Hepatocyte (in vitro differentiated cells): Measurements from ENCODE around the gene WNT2B.

Experiments used
- EZH2 ChIP-seq: fragments of 200-600 bp; sonication (generic); IDR thresholded peaks from 2 replicates; pipeline ENCODE4 v1.6.1; 2016; ENCODE audit warnings: antibody characterized with exemption, mild to moderate bottlenecking, borderline replicate concordance
- TF ChIP-seq, protein P1 (sequence below): fragments of 200-600 bp; sonication (generic); IDR thresholded peaks from 2 replicates; pipeline ENCODE4 v1.5.1; 2016; ENCODE audit warnings: antibody characterized with exemption, mild to moderate bottlenecking; ENCODE audit not compliant: poor library complexity

DNA sequence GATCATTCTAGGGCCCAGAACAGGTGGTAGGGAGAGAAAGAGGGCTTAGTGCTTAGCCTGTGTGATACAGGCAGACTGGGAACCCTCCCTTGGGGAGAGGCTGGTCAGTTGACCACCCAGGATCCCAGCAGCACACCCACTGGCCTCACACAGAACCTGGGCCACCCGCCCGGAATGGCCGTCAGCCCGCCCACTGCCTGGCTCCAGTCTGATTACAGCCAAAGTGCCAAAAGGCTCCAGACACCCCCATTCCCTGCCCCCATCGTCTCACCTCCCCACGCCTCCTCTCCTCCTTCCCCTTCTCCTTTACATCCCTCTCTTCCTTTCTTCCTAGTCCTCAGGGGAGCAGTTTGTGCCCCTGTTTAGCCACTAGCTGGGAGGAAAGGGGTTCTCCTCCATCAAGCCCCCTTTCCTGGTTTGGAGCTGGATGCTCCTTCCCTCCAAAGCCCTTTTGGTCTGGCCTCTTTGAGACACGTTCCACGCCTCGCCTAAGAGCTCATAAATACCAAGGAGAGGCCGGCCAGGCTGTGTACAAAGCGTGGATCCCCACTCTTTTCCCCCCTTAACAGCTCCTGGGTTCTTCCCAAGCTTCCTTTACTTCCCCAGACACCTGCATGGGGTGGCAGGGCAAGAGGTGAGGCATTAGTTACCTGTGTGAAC, 4.6 kb upstream of the WNT2B start:
- TF ChIP-seq, protein P1, sequence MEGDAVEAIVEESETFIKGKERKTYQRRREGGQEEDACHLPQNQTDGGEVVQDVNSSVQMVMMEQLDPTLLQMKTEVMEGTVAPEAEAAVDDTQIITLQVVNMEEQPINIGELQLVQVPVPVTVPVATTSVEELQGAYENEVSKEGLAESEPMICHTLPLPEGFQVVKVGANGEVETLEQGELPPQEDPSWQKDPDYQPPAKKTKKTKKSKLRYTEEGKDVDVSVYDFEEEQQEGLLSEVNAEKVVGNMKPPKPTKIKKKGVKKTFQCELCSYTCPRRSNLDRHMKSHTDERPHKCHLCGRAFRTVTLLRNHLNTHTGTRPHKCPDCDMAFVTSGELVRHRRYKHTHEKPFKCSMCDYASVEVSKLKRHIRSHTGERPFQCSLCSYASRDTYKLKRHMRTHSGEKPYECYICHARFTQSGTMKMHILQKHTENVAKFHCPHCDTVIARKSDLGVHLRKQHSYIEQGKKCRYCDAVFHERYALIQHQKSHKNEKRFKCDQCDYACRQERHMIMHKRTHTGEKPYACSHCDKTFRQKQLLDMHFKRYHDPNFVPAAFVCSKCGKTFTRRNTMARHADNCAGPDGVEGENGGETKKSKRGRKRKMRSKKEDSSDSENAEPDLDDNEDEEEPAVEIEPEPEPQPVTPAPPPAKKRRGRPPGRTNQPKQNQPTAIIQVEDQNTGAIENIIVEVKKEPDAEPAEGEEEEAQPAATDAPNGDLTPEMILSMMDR = no peak
- no peak for TF ChIP-seq EZH2
